Esophagus squamous epithelium (tissue), 4 donors: ENCODE results near the gene OSBPL10.

ENCODE experiments used
- CTCF ChIP-seq, 6 experiments: fragments of 450-650 bp in 4 of 6; fragments of 200-600 bp in 2 of 6; sonication (generic) in 2 of 6; IDR thresholded peaks; one replicate each; pipeline ENCODE4 v1.5.1; 2016 to 2019; ENCODE audit warnings: antibody characterized with exemption in 6 of 6, mild to moderate bottlenecking in 4 of 6, moderate library complexity in 4 of 6
- POLR2A ChIP-seq, 4 donors: fragments of 450-650 bp; IDR thresholded peaks; one replicate each; pipeline ENCODE4 v1.6.1; 2017; ENCODE audit warnings: antibody characterized with exemption in 4 of 4, mild to moderate bottlenecking in 4 of 4, moderate library complexity in 3 of 4

GRCh38 chr3:31973837-31974236 lies 7.2 kb downstream of the OSBPL10 start:
- TF ChIP-seq CTCF (IDR thresholded peaks at IDR 0.05) = no peak
- no peak for TF ChIP-seq POLR2A (IDR thresholded peaks at IDR 0.05)
